Measurements from ENCODE around the gene ULBP1. TPM values are rescaled to one million over a fixed set of nuclear protein-coding genes. Genes with fewer than 3 reads are reported as not detected.
"Not testable (repeated sequence)": the region's sequence is repeated elsewhere in the genome, so short reads cannot be mapped to it uniquely, and the experiment has no call there.

Gene ULBP1
- total RNA-seq, 1 donor from 2014 or later: 0.16 TPM

DNA sequence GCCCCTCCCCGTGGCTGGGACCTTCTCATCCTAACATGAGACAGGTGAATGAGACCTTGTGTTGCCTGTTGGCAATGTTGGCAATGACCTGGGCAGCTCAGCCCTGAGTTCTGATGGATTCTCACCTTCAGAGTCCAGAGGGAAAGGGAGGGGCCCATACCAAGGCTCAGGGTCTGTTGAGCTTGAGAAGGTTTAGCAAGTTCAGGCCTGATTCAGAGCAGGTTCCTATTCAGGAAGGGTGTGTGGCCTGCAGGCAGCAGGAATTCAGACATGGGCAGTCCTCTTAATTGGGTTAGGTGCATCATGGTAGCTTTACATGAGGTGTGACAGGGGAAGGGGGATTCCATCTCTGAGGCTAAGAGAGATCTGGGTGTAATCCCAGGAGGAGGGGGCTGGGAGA is 16.2 kb upstream of the ULBP1 start:
- DNase-seq (ENCODE audit: low spot score); intact Hi-C loops (cut with DNase I): not testable (repeated sequence)

DNA sequence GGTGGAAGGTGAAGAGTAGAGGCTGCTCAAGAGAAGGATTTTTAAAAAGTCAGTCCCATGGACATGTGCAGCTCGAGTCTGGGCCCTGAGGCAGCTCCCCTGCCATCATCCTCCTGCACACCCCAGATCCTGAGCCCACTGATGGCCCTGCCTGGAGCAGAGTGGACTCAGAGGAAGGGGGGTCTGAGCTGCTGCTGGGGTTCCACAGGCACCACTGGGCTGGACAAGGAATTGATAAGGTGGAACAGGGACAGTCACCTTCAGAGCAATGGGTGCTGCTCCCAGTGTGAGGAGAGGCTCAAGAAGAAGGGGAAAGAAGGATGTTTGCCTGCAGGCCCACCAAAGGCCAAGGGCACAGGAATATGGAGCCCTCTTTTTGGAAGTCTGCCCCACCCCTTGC is 15.7 kb upstream of the ULBP1 start:
- DNase-seq (ENCODE audit: low spot score): peak; percentile 53
- intact Hi-C loops (cut with DNase I): no loop called here

DNA sequence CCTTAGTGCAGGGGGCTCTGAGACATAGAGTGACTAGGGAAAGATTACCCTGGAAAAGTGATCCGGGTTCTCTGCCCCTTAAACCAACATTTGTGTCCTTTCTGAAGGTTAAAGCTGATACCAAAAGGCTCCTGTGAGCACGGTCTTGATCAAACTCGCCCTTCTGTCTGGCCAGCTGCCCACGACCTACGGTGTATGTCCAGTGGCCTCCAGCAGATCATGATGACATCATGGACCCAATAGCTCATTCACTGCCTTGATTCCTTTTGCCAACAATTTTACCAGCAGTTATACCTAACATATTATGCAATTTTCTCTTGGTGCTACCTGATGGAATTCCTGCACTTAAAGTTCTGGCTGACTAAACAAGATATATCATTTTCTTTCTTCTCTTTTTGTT is 15.1 kb upstream of the ULBP1 start:
- intact Hi-C loops (cut with DNase I): no loop called here
- DNase-seq (ENCODE audit: low spot score): no peak

DNA sequence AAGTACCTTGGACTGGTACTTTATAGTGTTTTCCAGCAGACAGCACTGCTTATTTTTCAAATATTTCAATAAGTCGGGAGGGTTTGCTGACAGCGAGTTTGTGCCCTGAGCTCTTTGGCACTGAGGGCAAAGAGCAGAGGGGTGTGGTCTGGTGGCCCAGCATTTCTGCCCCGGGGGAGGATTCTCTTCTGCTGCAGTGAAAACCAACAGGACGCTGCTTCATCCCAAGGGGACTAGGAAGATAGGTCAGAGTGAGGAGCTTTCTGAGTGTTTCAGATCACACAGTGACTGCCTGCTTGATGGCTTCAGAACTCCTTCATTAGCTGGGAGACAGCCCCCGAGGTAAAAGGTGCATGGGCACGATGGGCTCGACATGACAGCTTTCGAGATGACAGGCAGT is 13.3 kb upstream of the ULBP1 start:
- intact Hi-C loops (cut with DNase I): no loop called here
- peak; percentile 29 for DNase-seq (ENCODE audit: low spot score)

DNA sequence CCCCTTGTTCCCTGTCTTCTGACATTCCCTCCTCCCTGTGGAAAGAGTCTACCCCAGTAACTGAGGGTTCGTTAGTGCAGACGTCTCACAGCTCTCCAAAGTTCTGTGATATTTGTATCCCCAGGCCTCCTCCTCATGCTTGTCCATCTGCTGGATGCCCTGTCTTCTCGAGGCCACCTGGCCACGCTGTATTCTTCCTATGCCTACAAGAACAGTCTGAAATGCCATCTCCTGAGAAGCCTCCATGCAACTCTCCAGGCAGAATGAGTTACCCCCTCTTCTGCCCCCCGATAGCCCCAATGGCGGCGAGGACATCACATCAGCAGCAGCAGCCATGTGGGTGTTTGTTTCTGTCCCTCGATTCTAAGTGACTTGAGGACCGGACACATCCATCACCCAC is 12.6 kb upstream of the ULBP1 start:
- DNase-seq (ENCODE audit: low spot score): peak; percentile 70
- intact Hi-C loops (cut with DNase I): no loop called here

DNA sequence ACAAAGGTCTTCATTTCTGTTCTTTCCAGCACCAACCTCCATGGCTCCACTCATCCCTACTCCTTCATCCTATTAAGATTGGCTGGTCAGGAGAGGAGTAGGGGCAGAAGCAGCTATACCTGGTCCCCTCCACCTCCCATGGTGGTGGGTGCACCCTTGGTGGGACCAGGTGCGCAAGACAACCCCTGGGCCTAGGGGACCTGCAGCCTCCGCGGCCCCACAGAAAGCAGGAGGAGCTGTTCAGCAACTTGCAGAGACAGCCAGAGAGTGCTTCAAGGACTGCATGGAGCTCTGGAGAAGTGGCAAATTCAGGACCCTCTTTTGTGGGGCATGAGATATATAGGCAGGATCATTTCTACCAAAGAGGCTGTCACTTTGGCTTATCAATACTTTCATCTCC is 12.1 kb upstream of the ULBP1 start:
- no peak for DNase-seq (ENCODE audit: low spot score)

DNA sequence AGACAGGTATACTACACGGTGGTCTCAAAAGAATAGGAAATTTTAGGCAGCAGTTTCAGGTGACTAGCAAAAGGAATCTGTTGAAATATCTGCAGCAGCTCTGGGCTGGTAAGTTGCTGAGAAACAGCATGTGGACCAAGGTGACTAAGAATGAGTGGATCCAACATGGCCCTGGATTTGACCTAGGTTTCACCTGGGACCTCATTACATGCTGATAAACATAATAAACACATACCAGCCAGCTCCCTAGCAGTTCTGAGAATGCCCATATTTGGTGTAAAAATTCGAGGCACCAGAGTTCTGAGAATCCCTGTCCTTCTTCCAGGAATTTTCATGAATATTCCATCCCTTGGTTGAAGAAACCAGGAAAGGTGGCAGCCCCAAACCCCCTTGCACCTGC is 10.4 kb upstream of the ULBP1 start:
- intact Hi-C loops (cut with DNase I); DNase-seq (ENCODE audit: low spot score): not testable (repeated sequence)

More for the DNA sequence above, 12.1 kb upstream of the ULBP1 start:
- intact Hi-C loops (cut with DNase I): no loop called here

DNA sequence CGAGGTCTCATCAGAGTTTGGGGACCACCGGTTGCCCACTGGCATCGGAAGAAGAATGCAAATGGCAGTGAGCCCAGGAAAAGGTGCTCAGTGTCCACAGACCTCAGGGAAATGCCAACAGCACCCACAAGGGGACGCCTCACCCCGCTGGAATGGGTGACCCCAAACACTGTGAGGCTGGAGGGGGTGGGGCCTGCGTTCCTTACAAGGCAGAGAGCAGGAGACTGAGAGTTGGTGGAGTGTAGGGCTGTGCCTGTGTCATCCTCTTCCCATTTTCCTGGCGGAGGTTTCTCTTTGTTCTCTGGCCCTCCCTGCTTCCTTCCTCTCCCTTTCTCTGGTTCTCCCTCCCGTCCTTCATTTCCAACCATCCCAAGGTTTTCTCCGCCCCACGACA is 9.8 kb upstream of the ULBP1 start:
- intact Hi-C loops (cut with DNase I); DNase-seq (ENCODE audit: low spot score): not testable (repeated sequence)

DNA sequence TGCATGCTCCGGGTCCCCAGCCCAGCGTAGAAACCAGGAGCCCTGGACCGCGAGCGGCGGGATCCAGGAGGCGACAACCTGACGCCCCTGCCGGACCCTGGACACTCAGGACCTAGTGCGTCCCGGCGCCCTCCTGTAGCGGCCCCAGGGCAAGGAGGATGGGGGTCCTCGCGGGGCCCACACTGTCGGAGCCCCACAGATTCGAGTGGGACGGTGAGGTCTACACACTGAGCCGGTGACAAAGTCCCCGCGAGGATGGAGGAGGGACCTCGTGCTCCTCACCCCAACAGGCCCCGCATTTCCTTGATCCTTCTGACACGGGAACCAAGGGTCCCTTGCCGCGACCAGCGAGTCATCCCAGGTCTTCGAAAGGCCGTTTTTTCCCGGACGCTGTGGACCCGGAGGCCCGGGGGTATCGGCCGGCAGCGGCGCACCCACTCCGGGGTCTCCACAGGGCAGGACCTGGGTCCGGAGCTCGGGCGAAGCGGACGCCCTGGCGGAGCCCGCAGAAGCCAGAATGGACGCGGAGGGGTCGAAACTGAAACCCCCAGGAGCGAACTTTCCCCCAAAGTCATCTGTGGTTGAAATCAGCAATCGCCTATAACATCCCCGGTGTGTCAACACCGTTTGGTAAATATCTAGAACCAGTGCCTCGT is 9.3 kb upstream of the ULBP1 start:
- intact Hi-C loops (cut with DNase I): not testable (repeated sequence)
- peak; percentile 64 for DNase-seq (ENCODE audit: low spot score)

DNA sequence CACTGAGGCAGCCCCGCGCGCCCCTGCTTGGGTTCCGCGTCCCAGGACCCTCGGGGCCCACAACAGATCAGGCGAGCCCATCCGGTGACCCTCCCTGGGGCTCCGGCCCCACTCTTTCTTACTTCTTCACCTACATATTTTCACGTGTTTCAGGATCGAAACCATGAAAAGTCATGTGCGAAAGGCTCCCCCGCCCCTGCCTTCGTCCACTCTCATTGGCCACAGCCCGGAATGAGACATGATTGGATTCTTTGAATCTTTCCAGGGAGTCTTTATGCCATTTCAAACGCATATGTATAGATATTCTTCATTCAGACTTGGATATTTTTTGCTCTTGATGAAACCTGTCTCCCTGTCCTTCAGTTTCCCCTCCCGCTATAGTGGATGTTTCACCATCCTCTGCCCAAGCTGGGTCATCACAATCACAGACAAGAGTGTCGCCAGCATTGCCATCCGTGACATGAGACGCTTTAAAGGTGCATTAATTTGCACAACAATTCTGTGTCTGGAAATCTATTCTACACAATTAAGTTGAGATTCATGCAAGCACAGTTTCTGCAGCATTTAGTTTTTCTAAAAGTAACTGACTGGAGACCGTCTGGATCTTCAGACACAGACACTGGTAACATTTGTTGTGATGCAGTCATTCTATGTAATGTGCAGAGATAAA is 8.6 kb upstream of the ULBP1 start:
- DNase-seq (ENCODE audit: low spot score); intact Hi-C loops (cut with DNase I): not testable (repeated sequence)

DNA sequence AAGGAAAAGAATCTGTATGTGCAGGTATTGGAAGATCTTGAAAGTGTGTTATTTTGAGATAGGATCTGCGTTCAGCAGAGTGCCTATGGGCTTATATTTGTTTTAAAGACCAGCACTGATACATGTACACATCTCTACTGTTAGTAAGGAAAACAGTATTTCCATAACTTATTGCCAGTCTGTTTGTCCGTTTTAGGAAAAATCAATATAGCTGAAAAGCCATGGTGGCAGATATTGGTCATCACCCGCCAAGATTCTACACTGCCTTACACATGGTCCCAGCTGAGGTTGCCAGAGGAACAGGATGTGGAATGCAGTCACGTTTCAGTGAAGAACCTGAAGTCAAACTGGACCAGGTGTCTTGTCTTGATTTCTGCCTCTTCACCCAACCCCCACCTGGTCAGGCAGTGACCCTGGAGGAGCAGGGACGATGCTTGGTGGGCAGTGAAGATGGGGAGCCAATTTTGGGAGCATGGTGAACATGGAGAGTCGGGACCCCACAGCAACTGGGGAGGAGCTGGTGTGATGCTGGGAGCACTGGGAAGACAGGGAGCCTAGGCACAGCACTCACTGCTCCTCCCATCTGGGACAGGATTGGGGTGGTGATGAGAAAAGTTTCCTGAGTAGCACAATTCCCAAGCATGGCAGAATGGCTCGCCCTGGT is 8.0 kb upstream of the ULBP1 start:
- intact Hi-C loops (cut with DNase I); DNase-seq (ENCODE audit: low spot score): not testable (repeated sequence)

DNA sequence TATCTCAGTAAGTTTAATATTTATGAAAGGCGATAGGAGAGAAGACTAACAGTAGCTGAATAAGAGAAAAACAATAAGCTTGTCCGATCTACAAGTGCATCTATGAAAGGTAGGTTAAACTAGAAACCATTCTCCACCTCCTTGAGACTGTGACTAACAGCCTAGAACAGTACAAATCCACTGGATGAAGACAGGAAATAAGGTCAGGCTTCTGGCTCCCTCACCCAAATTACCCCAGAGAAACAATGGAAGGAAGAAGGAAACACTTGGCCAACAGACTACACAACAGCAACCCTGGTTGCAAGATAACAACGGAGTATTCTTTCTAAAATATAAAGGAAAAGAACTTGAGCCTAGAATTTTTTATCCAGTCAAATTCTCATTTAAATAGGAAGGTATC is 5.6 kb upstream of the ULBP1 start:
- intact Hi-C loops (cut with DNase I); DNase-seq (ENCODE audit: low spot score): not testable (repeated sequence)

DNA sequence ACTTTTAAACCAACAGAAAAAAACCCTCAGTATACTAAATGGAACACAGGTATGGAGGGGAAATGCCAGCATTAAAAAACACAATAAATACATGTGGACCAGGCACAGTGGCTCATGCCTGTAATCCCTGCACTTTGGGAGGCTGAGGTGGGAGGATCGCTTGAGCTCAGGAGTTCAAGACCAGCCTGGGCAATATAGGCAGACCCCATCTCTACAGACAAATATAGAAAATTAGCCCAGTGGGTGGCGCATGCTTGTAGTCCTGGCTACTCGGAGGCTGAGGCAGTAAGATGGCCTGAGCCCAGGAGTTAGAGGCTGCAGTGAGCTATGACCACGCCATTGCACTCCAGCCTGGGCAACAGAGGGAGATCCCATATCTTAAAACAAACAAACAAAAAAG is 3.9 kb upstream of the ULBP1 start:
- DNase-seq (ENCODE audit: low spot score); intact Hi-C loops (cut with DNase I): not testable (repeated sequence)

DNA sequence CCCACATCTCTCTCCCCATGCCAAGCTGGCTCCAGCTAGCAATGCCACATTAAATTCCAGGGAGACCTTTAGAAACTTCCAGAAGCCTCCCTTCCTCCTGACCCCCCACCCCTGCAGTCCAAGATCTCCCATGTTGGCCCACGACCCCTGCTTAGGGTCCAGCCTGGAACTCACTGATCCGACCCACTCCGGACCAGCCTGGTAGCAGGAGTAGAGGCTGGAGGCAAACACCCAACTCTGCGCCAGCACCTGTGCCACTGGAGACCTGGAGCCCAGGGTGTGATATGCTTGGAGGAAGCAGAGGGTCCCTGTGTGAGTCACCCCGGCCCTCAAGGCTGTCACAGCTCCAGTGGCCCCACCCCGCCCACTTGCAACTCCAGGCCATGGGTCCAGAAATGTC is 3.3 kb upstream of the ULBP1 start:
- intact Hi-C loops (cut with DNase I): no loop called here
- DNase-seq (ENCODE audit: low spot score): no peak

DNA sequence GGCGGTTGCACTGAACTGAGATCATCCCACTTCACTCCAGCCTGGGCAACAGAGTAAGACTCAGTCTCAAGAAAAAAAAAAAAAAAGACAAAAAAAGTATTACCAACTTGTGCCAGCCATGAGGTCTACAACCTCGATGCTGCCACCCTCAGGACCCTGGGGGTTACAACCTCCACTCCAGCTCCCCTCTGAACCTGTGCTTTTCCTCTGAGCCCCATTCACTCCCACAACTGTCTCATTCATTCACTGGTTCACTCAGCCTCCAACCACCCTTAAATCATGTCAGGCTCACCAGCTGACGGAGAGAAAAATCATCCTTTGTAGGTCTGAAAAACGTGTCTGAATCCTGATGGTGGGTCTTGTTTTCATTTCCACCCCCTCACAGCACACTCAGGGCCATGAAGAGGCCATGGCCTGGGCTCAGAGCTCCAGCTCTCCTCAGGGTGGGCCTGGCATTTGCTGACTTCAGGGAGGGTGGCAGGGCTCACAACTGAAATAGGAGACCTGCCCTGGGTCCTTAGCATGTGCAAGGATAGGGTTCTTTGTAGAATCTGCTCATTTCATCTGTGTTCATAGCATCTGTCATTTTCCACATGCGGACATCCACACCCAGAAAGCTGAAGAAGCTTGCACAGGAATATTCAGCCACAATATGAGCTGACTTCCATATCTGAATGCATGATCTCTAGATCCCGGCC is 1.9 kb upstream of the ULBP1 start:
- no peak for DNase-seq (ENCODE audit: low spot score)
- intact Hi-C loops (cut with DNase I): no loop called here

DNA sequence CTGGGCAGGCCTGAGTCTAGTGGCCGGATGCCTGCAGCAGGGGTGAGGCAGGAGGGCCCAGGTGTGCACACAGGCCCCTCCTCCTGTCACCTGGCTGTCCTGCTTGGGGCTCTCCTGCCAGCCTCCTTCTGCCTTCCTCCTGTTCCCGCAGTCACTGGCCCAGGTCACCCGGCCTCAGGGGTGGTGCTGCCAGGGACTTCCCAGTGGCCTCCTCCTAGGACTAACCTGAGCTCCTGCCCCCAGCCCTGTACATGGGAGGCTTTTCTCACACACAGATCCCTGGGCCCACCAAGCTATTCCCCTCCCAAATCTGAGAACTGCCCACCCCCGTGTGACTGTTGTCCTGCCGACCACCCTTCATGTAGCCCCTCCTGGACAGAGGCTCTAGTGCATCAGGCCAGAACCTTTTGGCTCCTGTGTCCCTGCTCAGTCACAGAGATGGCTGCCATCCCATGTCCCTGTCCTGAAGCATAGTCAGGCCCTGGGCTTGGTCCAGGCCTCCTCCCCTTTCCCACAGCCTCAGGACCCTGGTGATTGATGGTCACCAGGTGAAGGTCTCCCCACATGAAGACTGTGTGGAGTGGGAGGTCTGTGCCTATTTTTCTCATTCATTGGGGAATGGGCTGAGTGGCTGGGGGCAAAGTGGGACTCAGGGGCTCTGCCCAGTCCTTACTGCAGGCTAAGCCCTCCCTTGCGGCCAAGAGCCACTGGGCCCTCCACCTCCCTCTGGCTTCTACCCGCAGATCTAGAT is 1.1 kb upstream of the ULBP1 start:
- peak; percentile 17 for DNase-seq (ENCODE audit: low spot score)
- intact Hi-C loops (cut with DNase I): no loop called here

DNA sequence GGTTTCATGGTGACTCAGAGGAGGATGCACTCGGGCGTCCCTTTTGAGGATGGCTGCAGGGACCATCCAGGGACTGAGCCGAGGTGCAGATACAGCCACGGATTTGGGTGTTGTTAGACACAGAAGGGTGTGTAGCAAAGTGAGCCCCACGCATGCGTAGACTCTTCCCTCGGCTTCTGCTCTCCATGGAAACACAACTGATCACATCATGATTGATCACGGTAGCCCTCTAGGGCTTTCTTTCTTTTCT is 606 bp upstream of the ULBP1 start:
- peak; percentile 67 for DNase-seq (ENCODE audit: low spot score)
- intact Hi-C loops (cut with DNase I): no loop called here

DNA sequence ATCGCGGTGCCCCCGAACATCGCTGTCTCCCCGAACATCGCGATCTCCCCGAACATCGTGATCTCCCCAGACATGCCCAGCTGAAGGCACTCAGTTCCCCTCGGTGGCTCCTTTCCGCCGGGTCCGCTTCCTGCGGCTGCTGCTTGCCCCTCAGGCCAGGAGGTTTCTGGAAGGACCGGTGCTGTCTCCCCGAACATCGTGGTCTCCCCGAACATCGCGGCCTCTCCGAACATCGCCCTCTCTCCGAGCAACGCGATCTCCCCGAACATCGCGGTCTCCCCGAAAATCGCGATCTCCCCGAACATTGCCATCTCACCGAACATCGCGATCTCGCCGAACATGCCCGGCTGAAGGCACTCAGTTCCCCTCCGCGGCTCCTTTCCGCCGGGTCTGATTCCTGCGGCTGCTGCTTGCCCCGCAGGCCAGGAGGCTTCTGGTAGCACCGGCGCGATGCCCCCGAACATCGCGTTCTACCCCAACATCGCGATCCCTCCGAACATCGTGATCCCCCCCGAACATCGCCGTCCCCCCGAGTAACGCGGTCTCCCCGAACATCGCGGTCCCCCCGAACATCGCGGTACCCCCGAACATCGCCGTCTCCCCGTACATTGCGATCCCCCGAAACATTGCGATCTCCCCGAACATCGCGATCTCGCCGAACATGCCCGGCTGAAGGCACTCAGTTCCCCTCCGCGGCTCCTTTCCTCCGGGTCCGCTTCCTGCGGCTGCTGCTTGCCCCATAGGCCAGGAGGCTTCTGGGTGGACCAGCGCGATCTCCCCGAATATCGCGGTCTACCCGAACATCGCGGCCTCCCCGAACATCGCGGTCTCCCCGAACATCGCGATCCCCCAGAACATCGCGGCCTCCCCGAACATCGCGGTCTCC is 808 bp downstream of the ULBP1 start:
- DNase-seq (ENCODE audit: low spot score): peak; percentile 70

More for the DNA sequence above, 808 bp downstream of the ULBP1 start:
- intact Hi-C loops (cut with DNase I): no loop called here
